Mononuclear cell (primary cell): ENCODE data around the gene ZFPM1. TPM values are rescaled to one million over a fixed set of nuclear protein-coding genes. Genes with fewer than 3 reads are reported as not detected.
"Not testable (repeated sequence)": the region's sequence is repeated elsewhere in the genome, so short reads cannot be mapped to it uniquely, and the experiment has no call there.

Experiments used
- H3K27me3 ChIP-seq: 2 replicates; pipeline ENCODE4 v1.6.0; 2011; ENCODE audit warnings: low read length, control low read depth; ENCODE audit not compliant: insufficient read depth
- H3K4me1 ChIP-seq: 2 replicates; pipeline ENCODE4 v1.5.1; 2011; ENCODE audit warnings: mild to moderate bottlenecking, low read length, control low read depth; ENCODE audit not compliant: insufficient read depth
- H3K4me3 ChIP-seq: 2 replicates; pipeline ENCODE4 v1.5.1; 2011; ENCODE audit warnings: mild to moderate bottlenecking, low read length, moderate library complexity
- H3K9me3 ChIP-seq: 2 replicates; pipeline ENCODE4 v1.5.1; 2011; ENCODE audit warnings: low read depth, mild to moderate bottlenecking, control low read depth, low read length
- total RNA-seq: library from RNA; depleted of rRNA; stranded (reverse); fragments of >200 nt; gene quantifications from one replicate; pipeline ENCODE4 v1.2.3, GENCODE V29; 2012

The ZFPM1 gene
- total RNA-seq, 1 donor: 5.8 TPM

DNA sequence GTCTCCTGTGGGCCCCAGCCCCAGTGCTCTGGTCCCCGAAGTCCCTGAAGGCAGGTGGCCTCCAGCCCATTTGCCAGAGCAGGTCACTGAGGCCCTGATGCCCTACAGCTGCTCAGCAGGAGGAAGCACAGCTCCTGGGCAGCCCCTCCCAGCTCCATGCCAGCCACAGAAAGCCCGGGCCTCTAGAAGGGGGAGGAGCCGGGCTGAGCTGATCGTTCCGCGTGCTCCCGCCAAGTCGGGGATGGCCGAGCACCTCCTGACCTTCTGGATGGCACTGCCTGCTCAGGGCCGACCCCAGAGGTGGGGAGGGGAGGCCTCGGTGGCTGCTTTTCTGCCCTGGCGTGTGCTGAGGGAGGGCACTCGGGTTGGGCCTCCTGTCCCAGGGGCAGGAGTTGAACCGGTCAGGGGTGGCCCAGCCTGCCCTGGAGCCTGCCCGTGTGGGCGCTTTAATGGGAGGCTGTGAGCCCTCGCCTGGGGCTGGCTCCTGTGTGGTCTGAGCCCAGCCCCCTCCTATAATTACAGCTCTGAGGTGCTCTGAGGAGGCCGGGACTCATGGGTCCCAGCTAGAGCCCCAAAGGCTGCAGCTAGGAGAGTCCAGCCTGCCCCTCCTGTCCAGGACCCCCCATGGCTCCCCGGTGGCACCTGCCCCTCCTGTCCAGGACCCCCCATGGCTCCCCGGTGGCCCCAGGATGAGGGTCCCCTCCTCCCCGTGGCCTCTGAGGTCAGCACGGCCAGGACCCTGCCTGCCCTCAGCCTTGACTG is 29.7 kb downstream of the ZFPM1 start:
- Histone ChIP-seq H3K27me3 (no peaks in the 10 kb centered on the region), H3K4me1 (peaks cover 28% of the 10 kb centered on the region), H3K4me3 (no peak overlapping the region), H3K9me3 (no peaks in the 10 kb centered on the region)

DNA sequence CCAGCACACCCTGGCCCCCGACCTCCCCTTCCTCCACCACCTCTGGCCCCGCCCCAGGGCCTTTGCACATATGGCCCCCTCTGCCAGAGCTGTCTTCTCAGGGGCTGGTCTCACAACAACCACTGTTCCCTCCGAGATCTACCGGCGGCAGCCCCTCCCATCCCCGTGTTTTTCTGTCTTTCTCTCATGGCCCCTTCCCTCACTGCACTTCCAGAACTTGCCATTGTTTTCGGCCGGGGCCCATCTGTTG is 30.2 kb downstream of the ZFPM1 start:
- Histone ChIP-seq H3K4me3 (no peak overlapping the region), H3K27me3 (no peaks in the 10 kb centered on the region), H3K9me3 (no peaks in the 10 kb centered on the region), H3K4me1 (peaks cover 23% of the 10 kb centered on the region)

DNA sequence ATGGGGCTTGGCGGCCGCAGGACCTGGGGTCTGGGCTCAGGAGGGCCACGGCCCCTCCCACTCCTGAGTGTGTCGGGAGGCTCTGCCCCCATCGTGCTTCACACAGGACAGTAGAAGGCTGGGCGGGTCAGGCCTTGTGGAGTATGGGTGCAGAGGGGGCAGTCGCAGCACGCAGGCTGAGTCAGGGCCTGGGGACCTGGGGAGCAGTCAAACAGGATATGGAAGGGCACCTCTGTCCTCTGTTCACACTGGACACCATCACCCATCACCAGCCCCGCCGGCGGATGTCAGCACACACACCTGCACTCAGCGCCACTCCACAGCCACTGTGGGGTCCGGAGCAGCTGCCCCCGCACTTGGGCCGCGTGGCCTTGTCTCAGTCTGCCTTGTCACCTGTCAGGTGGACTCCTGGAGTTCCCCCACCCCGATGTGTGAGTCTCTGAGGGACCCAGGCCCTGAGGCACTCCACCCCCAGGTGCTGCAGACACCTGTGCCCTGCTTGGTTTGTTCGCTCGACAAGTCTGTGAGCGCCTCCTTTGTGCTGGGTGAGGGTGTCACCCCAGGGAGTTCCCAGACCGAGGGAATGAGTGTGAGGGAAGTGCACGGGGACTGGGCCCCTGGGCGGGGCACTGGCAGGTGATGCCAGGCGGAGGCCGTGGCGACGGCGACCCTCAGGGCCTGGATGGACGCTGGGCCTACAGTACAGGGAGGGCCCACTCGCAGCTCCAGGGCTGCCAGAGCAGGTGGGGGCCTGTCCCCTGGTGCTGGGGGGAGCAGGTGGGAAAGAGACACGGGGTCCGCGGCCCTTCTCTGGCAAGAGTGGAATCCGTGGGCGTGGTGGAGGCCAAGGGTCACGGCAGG is 31.7 kb downstream of the ZFPM1 start:
- no peak overlapping the region for H3K4me3 ChIP-seq
- H3K4me1 ChIP-seq: peaks cover 12% of the 10 kb centered on the region
- no peaks in the 10 kb centered on the region for H3K27me3 ChIP-seq
- H3K9me3 ChIP-seq: no peaks in the 10 kb centered on the region

DNA sequence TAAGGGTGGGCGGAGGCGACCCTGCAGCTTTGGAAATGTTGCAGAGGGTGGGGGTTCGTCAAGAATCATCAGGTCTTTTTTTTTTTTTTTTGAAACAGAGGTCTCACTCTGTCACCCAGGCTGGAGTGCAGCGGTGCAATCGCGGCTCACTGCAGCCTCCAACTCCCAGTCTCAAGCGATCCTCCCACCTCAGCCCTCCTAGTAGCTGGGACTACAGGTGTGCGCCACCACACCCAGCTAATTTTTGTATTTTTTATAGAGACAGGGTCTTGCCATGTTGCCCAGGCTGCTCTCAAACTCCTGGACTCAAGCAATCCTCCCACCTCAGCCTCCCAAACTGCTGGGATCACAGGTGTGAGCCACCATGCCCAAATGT is 32.3 kb downstream of the ZFPM1 start:
- not testable (repeated sequence) for H3K4me1 ChIP-seq, H3K4me3 ChIP-seq, H3K27me3 ChIP-seq, H3K9me3 ChIP-seq

DNA sequence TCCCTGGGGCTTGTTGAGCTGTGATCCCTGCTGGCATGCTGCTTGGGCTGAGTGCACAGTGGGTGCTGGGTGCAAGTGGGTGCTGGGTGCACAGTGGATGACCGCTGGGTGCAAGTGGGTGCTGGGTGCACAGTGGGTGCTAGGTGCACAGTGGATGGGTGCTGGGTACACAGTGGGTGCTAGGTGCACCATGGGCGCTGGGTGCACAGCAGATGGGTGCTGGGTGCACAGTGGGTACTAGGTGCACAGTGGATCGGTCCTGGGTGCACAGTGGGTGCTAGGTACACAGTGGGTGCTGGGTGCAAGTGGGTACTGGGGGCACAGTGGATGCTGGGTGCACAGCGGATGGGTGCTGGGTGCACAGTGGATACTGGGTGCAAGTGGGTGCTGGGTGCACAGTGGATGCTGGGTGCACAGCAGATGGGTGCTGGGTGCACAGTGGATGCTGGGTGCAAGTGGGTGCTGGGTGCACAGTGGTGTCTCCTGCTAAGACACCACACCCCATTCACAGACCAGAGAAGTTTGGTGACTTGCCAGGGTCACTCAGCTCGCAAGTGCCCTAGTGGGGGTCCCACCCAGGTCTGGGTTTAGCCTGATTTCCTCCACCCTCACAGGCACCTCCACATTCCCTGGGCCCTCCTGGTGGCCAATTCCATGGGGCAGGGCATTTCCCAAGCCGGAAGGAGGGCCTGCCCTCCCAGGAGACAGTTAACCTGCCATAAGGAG is 33.5 kb downstream of the ZFPM1 start:
- Histone ChIP-seq H3K27me3 (no peaks in the 10 kb centered on the region), H3K4me1 (no peaks in the 10 kb centered on the region), H3K4me3 (no peak overlapping the region), H3K9me3 (no peaks in the 10 kb centered on the region)

DNA sequence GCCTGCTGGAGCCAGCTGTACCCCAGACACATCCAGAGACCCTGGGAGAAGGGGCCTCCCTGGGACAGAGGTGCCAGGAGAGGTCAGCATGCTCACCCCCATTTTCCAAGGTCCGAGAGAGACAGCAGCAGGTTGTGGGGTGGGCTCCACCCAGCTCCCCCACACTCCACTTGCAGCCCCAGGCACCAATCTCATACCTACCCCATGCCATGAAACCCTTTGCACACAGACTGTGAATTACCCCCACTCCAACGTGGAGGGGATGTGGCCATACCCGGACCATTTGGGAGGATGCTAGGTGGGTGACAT is 34.0 kb downstream of the ZFPM1 start:
- H3K4me3 ChIP-seq: no peak overlapping the region
- no peaks in the 10 kb centered on the region for H3K27me3 ChIP-seq
- H3K4me1 ChIP-seq: no peaks in the 10 kb centered on the region
- no peaks in the 10 kb centered on the region for H3K9me3 ChIP-seq

DNA sequence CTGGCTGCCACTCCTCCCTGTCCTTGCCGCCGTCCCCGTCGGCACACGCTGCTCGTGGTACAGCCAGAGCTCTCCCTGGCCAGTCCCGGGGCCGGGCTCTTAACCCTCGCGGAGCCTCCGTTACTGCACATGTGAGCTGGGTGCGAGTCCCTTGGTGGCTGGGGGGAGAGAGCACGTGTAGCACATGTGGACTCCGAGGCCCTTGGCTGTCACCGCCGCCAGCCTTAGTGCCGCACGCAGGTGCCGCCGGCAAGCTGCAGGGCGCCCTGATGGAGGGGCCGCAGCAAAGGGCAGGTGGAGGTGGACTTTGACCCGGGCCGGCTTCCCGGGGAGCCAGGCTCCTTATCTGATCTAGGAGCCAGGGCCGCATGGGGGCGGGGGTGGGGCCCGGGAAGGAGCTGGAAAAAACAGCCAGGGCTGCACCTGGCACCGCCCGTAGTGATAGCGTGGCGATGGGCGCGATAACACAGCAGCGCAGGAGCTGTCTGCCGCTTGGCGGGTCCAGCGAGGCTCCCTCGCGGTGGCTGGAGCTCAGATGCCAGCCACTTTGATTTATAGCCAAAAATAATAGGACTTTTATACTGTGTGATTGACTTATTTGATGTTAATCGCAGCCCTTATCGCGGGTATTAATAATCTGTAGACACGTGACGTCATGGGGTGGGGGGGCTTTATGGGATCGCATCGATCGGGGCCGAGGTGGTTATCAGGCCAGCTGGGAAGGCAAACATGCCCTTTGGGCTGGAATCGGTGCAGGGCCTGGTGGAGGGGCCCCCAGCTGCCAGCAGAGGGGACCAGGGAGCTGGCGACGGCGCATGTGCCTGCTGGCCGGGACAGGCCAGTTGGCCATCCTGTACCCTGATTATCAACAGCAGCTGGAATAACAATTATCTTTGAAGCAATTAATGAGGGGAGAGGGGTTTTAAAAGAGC is 35.1 kb downstream of the ZFPM1 start:
- Histone ChIP-seq H3K9me3 (no peaks in the 10 kb centered on the region), H3K4me1 (no peaks in the 10 kb centered on the region), H3K4me3 (no peak overlapping the region), H3K27me3 (no peaks in the 10 kb centered on the region)

DNA sequence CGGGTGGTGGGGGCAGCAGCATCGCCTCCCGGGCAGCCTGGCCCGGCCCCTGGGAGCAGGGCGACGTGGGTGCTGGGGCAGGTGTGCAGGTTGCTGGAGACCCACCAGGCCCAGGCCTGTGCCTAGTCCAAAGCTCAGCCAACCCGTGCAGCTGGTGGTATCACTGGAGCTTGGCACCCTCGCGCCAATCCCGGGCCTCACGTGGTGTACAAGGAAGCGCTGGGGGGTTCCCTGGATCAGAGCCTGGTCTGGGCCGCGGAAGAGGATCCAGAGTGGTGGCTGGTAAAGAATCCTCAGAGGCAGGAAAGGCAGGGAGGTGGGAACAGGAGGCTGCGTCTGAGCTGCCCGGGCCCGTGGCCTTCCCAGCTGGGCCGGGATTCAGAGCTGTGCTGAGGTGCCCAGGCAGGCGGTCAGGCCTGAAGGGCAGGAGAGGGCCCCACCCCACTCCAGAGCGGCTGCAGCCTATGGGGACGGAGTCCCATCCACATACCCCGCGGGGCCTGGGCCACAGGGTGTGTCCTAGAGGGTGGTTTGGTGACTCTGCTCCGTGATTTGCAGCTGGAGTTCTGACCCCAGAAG is 36.2 kb downstream of the ZFPM1 start:
- Histone ChIP-seq H3K27me3 (no peaks in the 10 kb centered on the region), H3K4me1 (no peaks in the 10 kb centered on the region), H3K4me3 (no peak overlapping the region), H3K9me3 (no peaks in the 10 kb centered on the region)

DNA sequence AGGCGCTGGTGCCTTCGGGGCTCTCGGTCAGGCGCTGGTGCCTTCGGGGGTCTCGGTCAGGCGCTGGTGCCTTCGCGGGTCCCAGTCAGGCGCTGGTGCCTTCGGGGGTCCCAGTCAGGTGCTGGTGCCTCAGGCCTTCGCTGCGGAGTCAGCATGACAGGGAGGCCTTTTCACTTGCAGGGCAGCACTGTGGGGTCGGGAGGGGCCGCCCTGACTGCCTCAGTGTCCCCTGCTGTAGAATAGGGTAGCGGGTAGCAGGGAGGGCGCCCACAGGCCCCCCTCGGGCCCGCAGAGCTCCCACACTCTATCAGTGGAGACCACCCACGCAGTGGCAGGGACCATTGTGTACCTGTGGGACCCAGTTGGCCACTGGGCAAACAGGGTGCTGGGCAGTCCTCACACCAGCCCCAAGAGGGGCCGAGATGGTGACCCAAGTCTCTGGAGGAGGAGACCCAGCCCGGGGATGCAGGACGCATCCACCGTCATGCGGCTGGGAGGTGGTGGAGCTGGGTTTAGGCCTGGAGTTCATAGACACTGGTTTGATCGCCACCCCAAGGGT is 38.0 kb downstream of the ZFPM1 start:
- no peaks in the 10 kb centered on the region for H3K9me3 ChIP-seq
- H3K27me3 ChIP-seq: no peaks in the 10 kb centered on the region
- no peak overlapping the region for H3K4me3 ChIP-seq
- H3K4me1 ChIP-seq: no peaks in the 10 kb centered on the region

DNA sequence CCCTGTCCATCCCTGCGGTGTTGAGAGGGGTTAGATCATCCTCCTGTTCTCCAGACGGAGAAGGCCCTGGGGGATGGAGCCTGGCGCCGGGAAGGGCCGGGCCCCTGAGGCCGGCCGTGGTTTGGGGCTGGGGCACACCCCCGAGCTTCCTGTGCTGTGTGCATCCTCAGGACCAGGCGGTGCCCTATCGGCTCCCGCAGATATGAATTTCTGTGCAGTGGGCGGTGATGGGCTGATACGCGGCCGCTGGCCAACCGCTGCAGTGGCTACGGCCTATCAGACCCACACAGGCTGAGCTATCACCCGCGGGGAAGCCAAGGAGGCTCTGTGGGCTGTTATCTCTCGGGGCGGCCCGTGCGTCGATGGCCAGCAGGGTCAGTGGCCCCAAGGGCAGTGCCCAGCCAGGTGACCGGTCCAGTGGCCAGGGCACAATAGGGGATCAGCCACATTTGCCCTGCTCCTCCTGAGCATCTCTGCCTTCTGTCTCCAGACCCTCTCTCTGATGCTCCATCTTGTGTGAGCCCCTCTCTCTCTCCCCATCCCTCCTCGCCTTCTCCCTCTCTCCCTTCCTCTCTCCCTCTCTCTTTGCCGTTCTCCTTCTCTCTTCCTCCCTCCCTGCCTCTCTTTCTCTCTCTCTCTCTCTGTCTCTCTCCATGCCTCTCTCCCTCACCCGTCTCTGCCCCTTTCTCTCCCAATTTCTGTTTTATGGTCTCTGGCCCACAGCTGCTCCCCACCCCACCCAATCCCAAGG is 38.7 kb downstream of the ZFPM1 start:
- Histone ChIP-seq H3K4me3 (no peak overlapping the region), H3K9me3 (no peaks in the 10 kb centered on the region), H3K27me3 (no peaks in the 10 kb centered on the region), H3K4me1 (no peaks in the 10 kb centered on the region)

DNA sequence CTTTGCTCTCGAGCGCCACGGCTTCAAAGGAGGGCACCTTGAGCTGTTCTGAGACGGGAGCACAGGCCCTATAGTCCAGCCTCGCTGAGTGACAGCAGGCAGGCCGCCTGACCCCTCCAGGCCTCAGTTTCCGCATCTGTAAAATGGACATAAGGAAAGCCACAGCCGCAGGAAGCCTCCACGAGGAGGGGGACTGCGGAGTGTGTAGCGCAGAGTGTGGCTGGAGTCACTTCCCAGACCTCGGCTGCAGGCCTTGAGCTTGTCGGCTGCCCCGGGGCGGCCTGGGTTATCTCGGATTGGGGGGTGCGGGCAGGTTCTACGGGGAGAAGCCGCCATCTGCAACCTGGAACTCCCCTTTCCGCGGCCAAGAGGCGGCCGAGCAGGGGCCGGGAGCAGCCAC is 40.8 kb downstream of the ZFPM1 start:
- Histone ChIP-seq H3K4me3 (no peak overlapping the region), H3K4me1 (no peaks in the 10 kb centered on the region), H3K9me3 (no peaks in the 10 kb centered on the region), H3K27me3 (no peaks in the 10 kb centered on the region)

DNA sequence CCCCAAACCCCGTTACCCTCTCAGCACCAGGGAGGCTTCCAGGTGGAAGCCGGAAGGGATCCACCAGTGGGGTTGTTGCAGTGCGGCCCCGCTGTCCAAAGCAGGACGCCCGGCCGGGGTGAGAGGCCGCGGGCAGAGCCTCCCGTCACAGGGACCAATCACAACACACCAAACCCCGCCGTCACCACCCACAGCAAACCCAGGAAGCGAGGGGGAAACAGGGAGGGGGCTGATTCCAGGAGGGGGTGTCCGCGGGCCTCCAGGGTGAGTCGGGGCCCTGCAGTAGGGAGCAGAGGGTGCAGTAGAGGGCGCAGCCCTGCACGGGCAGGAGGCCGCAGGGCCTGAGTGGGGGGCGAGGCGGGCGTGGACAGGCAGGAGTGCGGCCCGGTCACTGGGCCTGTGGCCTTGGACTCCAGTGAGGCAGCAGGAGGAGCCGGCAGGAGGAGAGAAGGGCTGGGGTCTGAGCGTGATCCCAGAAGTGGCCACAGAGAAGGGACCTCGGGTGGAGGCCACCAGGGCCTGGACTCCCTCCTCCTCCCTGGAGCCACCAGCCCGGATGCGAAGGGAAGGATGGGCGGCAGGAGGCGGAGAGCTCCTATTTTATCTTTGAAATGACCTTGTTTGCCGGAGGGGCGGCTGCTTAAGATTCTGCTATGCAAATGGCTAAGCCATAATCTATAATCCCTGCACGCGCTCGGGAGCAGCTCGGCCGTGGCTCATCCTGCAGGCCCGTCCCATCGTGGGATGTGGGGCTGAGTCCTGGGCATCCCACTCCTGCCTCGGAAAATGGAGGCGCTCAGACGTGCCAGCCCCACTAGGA is 41.5 kb downstream of the ZFPM1 start:
- H3K27me3 ChIP-seq: no peaks in the 10 kb centered on the region
- H3K9me3 ChIP-seq: no peaks in the 10 kb centered on the region
- H3K4me1 ChIP-seq: no peaks in the 10 kb centered on the region
- no peak overlapping the region for H3K4me3 ChIP-seq

DNA sequence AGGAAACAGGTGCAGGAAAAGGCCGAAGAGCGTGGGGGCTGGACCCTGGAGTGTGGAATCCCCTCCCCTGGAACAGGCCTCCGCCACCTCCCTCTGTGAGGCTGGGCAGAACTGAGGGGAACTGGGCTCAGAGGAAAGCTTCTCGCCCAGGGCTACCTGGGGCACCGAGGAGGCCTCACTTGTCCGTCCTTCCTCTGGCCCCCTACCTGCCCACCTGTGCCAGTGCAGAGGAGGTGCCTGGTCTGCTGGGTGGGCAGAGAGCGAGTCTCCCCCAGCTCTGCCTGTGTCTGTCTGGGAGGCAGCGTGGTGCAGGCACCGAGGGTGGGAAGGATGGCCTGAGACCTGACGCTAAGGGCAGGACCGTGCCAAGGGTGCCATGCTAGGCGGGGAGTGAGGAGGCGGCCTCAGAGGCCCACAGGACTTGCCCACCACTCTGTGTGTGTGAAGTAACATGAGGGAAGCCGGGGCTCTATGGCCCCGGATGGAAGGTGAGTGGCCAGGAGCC is 42.2 kb downstream of the ZFPM1 start:
- no peaks in the 10 kb centered on the region for H3K27me3 ChIP-seq
- no peaks in the 10 kb centered on the region for H3K9me3 ChIP-seq
- no peak overlapping the region for H3K4me3 ChIP-seq
- H3K4me1 ChIP-seq: no peaks in the 10 kb centered on the region
